ENCODE results near the gene SHISA8.
A peak's percentile ranks its signal among the peaks of the same experiment; 100 is the strongest.

The SHISA8 gene

DNA sequence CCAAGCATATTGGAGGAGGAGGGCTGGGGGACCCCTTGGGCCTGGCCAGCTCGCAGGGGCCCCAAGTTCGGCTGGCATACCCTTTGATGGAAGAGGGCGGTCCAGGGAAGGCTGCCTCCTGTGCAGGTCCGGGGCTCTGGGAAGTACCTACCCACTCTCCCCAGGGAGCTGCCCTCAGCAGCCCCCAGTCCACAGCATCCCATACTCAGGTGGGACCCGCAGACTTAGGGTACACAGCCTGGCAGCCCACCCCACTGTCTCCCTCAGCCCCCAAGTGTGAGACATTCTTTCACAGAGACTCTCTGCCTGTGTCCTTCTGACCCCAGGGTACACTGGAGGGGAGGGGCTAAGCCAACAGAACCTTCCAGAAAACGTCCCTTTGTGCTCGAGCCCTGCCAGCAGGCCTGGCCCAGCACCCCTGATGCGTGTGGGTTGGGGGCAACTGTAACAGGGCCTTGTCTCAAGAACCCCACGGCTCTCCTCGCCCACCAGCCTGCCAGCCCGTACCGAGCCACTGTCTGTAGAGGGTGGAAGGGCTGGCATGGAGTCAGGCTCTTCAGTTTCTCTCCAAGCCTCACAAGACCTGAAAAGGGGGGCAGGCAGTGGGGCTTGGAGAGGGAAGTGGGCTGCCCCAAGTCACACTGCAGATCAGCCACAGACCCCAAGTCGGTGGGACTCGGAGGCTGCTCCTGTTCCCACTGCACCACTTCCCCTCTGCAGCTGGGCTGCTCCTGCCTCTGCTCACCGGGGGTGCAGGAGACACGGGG, 18.7 kb upstream of the SHISA8 start:
- ATAC-seq (no peak), DNase-seq (no peak)

DNA sequence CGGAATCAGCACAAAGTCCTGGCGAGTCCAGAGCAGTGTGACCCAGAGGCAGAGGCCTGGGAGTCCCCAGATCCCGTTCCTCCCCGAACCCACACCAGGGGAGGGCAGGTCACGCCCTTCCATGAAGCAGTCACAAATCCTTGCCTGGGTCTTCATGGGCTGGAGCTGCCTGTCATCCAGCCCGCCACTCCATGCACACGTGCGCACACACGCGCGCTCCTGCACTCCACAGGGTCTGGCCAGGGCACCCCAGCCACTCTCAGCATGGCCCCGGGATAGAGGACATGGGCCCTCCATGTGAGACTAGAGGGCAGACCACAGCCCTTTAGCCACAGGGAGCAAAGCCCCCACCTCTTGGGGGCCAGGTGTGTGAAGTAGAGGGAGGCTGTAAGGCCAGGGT, 17.5 kb upstream of the SHISA8 start:
- no peak for DNase-seq
- ATAC-seq = no peak

DNA sequence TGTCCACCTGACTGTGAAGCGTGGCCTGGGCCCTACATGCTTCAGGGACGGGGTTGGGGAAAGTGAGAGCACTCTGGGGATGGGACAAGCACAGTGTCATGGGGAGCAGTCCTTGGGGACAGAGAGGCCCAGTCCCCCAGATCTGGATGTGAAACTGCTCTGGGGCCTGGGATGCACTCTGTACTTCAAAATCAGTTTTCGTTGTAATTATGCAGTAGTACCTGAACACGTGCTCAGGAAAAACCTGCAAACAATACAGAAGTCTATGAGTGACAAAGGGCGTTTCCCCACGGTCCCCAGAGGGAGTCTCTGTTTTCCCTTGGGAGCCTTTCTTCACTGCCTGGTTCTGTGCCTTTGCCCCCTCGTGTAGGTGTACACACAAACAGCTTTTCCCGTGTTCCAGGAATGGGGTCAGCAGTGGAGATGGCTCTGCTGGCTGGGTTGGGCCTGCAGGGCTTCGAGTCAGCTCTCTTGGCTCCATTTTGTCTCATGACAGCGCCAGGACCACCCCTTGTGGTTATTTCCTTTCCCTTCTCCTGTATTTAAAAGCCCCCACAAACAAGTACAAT, 16.9 kb upstream of the SHISA8 start:
- DNase-seq (no peak), ATAC-seq (no peak)

DNA sequence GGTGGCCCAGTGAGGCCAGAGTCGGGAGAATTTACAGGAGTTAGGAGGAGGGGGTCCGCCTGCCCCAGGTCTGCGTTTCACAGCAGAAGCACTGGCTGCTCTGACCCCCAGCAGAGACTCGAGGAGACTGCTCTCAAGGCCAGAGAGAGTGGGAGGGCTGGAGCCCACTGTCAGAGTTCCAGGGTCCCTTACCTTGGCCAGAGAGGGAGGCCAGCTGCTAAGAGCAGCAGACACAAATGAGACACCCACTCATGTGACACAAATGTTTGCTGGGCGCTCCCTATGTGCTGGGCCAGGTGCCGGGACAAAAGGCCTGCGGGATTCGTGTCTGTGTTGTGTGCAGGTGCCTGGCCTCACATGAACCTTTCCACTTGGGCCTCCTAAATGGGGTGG, 14.5 kb upstream of the SHISA8 start:
- ATAC-seq = no peak
- no peak for DNase-seq

DNA sequence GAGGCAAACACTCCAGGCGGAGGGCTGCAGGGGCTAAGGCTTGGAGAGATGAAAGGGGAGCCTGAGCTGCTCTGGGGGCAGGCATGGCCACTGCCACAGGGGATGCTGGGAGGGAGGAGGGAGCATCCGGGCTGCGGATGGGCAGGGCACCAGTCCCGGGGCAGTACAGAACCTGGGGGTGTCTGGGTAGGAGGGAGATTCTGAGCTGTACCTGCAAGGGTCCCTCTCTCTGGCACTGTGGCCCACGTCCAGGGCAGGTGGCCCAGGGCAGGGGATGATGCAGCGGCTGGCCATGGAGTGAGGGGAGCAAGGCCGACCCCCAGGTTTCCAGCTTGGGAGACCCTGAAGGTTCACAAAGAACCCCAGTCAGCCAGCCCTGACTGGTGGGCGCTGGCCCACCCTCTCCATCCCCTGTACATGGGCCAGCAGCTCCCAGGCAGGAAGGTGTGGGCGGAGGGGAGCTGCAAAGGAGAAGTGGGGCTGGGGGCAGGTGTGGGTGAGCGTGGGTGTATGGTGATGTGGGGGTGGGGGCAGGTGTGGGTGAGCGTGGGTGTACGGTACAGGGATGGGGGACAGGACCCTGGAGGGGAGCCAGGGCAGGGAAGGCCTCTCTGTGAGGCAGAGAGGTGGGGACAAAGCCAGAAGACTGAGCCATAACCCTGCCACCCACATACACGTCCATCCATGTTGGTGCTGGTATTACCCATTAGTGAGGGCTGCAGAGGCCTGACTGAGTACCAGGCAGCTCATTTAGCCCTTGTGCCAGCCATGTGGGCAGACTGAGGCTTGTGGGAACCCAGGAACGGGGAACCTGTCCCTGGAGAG, 13.9 kb upstream of the SHISA8 start:
- DNase-seq (no peak), ATAC-seq (no peak)

DNA sequence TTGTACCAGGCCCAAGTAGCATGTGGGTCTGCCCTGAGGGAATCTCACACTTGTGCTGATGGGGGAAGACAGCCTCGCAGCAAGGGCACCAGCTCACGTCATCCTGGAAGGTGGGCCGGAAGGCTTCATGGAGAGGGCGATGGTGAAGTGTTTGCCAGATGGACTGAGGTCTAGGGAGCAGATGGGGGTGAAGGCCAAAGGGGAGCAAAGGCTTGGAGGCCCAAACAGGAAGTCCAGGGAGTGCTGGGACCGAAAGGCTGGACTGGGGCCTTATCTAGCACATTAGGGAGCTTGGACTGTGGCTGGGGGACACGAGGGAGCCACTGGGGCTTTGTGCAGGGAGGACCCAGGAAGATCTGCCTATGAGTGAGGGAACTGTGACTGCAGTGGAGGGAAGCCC, 12.9 kb upstream of the SHISA8 start:
- no peak for DNase-seq
- no peak for ATAC-seq

DNA sequence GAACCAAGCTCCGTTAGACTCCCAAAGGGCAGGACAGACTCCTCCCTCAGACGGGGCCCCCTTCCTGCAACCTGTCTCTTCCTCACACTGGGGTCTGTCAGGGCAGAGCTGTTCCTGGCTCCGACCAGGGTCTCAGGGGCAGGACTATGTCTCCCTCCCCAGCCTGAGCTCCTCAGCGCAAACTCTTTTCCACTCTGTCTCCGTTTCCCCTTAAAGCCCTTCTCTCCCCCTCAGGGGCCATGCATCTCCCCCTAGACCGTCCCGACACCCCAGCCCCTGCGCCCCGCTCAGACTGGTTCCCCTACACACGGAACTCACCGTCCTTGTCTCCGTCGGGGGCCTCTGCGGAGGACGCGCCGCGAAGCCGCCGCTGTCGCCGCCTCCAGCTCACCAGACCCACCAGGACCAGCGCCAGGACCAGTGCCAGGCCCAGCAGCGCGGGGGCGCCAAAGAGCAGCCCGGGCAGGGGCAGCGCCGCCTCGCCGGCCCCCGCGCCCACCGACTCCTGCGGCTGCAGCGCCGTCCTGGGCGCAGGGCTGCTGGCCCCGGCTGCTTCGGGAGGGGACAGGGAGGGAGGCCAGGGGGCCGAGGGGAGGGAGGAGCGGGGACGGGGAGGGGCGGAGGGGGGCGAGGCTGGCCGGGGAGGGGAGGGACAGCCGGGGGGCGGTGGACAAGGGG, 11.0 kb upstream of the SHISA8 start:
- DNase-seq = peak; percentile 87
- ATAC-seq = peak; percentile 78

DNA sequence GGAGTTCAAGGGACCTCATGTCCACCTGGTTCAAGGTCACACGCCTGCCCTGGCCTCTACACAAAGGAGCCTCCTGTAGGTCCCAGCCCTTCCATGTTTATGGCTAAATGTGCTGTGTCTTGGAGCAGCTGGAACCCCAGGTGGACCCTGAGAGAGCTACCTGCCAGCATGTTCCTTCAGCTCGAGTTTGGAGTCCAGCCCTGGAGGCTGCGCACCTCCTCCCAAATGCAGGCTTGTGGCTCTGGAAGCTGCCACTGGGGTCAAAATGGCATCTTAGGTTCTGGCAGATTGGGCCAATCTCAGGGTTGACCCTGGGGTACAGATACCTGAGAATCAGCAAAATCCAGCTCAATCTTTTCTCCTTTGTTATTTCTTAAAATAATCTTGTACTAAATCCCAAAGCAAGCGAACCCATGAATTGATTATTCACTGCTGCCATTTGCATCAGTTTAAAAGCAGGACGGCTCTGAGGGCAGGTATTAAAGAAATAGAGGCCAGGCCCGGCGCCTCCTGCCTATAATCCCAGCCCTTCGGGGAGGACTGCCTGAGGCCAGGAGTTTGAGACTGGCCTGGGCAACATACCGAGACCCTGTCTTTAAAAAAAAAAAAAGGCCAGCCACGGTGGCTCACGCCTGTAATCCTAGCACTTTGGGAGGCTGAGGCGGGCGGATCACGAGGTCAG, 8.9 kb upstream of the SHISA8 start:
- ATAC-seq = no peak

DNA sequence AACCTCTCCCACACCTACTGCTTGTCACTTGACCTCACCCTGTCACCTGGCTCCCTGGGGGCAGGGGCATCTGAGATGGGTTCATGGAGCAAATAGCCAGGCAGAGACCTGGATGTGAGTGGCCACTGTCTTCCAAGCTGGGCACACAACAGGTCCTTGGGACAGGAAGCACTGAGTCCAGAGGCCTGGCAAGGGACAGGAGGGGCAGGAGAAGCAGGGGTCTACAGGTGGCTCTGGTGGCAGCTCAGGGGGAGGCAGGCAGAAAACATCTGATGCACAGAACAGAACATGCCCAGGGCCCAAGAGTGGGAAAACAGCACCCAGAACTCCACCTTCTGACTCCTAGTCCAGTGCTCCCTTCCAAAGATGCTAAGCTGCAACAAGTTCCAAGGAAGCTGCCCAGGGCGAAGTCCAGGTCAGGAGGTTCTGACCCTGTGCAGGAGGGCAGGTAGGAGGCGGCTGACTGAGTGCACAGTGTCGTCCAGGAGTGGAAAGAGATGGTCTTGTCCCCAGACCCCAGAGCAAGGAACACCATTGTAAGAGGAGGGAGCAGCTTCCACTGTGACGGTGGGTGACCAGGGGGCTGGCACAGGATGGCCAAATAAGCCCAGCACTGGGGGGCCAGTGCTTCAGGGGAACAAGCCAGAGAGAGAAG, 8.2 kb upstream of the SHISA8 start:
- ATAC-seq = no peak

More for the DNA sequence above, 8.9 kb upstream of the SHISA8 start:
- DNase-seq = no peak

DNA sequence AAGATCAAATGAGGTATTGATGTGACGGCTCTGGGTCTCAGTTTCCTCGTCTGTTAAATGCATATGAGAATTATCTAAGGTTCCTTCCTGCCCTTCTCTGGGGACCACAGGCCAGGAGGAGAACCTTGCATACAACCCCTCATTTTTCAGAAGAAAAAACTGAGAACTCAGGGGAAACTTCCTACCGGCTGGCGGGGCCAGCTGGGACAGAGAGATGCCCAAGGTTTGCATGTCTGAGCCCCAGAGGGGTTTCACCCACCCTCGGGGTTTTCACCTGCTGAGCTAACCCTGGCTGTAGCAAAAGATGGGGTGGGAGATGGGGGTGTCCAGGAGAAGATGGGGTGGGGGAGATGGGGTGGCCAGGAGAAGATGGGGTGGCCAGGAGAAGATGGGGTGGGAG, 7.5 kb upstream of the SHISA8 start:
- no peak for ATAC-seq
- no peak for DNase-seq

More for the DNA sequence above, 8.2 kb upstream of the SHISA8 start:
- no peak for DNase-seq

DNA sequence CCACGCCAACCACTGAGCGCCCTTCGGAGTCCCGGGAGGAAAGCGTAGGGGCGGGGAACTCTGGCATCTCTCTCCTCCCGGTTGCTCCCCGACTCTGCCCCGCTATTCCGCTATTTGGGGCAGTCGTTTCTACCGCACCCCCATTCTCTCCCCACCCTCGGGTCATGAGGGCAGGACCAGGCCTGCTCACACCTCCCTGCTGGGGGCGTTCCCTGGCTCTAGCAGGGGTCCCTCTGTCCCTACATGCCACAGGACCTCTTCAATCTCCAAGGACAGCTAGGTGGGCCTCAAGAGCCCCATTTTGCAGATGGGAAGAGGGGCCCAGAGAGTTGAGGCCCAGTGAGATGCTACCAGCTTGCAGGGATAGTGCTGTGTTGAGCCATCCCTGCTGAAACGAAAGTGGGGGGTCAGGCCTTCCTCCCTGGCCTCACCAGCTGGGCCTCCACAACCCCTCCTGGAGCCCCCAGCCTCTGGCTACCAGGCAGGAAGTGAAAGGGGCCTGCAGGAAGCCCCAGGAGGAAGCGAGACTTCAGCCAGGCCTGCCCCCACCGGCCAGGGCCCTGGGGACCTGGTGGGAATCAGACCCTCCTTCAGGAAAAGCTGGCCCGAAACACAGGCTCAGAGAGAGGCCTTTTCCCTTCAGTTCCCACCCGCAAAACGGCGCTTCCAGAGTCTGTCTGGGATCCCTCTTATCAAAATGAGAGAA, 5.5 kb upstream of the SHISA8 start:
- DNase-seq (no peak), ATAC-seq (no peak)

DNA sequence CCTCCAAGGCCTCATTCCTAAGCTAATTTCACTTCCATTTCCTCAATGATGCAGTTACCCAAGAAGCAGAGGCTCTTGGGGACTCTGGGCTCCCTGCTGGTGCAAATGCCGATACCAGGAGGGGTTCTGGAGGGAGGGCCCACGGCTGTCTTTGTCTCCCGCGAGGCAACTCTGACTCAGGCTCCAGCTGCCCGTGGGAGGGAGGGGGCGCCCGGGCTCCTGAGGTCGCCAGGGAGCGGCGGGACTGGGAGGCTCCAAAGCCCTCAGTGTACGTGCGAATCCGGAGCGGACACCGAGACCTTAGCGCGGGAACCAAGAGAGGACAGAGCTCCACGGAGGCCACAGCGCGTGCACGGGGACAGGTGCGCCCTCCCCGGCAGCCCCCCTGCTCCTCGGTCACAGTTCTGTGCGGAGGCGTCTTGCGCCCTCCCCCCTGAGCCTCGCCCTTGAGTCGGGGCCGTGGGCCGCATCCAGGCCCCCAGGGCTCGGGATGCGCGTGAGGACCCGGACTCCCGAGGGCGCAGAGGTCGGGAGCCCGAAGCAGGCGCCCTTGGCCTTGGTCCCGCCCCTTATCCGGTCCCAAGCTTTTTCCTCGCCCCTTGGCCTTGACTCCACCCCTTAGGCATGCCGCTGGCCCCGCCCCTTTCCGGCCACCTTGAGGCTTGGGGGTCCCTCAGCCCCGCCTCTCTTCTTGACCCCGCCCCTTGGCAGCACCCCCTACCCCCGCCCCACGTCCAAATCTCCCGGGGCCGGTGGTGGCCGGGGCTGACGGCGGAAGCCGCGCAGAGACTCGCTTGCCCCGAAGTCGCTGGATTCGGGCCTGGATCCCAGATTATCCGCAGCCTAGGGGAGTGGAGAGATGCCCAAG, 4.7 kb upstream of the SHISA8 start:
- peak; percentile 48 for ATAC-seq
- peak; percentile 73 for DNase-seq

DNA sequence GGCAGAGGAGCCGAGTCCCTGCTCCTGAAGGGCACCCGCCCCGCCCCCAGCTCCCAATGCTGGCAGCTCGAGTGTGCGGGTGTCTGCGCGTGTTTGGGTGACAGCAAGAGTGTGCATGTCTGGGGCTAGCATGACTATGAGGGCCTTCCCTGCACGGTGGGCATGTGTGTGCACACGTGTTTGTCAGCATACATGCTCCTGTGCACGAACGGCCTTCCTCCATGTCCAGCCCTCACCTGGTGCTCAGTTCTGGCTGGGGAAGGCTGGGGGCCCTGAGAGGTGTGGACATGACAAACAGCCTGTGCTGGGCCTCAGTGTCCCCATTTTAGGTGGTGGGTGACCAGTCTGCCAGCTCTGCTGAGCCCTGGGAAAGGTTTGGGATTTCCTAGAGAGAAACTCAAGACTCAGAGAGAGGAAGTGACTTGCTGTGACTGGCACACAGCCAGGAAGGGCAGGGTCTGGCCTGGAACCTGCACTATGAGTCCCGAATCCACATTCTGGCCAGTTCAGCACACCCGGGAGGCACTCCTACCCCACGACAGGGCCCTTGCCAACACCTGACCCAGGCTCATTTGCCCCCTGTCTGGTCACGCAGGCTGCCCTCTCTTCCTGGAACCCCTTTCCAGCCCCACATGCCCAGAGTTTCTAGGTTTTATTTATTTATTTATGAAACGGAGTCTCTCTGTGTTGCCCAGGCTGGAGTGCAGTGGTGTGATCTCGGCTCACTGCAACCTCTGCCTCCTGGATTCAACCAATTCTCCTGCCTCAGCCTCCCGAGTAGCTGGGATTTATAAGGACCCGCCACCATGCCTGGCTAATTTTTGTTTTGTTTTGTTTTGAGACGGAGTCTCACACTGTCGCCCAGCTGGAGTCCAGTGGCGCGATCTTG, 3.3 kb upstream of the SHISA8 start:
- ATAC-seq = no peak
- no peak for DNase-seq

DNA sequence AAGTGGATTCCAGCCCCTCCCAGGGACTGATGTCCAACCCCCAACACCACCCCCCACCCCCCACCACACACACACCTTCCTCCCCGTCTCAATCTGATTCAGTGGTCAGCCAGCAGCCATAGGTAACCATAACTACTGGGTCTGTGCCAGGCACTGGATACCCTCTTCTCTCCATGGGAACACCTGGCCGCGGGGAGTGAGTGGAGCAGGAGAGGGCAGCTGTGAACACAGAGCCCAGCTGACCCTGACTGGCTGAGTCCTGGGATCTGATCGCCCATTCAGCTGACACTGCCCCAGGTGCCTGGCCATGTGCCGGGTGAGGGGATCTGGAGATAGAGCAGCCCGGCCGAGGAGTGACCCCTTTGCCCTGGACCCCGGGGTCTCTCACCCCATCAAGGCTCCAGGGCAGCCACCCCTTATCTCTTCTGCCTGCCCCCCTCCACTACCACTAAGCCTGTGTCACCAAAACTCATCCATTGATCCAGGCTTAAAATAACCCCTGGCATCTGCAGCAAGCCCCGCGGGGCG, 2.6 kb upstream of the SHISA8 start:
- no peak for DNase-seq
- ATAC-seq = no peak

DNA sequence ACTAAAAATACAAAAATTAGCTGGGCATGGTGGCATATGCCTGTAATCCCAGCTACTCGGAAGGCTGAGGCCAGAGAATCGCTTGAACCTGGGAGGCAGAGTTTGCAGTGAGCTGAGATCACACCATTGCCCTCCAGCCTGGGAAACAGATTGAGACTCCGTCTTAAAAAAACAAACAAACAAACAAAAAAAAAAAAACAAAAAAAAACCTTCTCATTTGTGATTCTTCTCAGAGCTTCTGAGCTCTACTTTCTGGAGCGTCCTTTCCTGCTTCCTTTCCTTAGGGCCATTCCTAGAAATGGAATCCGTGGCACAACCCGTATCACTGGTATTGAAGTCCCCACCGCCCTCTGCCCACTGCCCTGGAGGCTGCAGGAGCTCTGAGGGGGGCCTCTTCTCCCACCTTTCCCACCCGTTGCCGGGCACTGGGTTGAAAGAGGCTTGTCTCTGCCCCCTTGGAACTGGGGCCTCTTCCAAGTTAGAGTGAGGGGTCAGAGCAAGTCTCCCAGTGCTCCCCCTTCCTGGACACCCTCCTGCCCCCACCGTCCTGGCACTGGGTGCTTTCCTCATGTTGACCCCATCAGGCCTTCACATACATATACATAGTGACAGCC, 2.0 kb upstream of the SHISA8 start:
- DNase-seq = no peak
- ATAC-seq = no peak

DNA sequence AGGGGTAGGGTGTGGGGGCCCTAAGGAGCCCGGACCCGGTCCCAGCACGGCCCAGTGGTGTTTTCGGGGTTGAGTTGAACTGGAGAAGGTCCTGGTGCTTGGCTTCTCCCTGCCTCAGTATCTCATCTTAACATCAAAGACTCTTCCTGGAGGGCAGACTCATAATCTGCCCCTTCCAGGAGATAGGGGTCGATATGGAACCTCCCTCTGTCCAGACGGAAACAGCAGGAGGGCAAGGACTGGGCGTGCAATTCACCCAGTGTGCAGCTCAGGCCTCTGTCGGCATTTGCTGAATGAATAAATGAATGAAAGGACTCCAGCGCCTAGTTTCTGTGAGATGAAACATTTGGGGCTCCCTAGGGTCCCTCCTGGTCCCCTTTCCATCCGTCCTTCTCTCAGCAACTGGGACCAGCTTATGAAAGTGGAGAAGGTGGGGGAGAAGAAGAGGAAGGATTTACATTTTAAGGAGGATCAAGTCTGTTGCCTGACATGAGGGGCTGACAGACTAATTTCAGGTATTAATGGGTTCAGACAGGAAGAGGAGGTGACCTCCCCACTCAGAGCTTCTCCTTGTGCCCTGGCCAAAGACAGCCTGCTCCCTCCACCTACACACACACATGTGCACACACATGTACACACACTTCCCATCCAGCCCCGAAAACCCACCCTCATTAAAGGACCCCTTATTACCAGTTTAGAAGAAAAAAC, 1.1 kb upstream of the SHISA8 start:
- DNase-seq = no peak
- ATAC-seq = no peak

DNA sequence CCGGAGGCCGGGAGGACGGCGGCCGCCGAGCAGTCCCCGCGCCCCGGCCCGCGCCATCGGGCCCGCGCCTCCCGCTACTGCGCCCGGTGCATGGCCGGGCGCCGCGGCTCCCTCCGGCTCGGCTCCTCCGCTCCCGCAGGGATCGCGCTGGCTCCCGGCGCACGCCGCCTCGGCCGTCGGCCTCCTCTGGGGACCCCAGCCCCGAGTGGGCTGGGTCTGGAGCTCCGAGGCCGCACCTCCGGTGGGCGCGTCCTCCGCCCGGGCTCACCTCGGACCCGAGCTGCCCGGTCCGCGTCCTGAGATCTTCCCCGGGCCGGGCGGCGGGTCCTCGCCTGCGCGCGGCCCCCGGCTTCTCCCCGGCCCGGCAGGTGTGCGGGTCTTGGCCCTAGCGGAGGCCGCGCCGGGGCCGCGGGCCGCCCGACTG, 251 bp downstream of the SHISA8 start:
- no peak for DNase-seq
- no peak for ATAC-seq
